Measurements from ENCODE around the gene CXCL3.
"Not testable (repeated sequence)": the region's sequence is repeated elsewhere in the genome, so short reads cannot be mapped to it uniquely, and the experiment has no call there.

Gene CXCL3

DNA sequence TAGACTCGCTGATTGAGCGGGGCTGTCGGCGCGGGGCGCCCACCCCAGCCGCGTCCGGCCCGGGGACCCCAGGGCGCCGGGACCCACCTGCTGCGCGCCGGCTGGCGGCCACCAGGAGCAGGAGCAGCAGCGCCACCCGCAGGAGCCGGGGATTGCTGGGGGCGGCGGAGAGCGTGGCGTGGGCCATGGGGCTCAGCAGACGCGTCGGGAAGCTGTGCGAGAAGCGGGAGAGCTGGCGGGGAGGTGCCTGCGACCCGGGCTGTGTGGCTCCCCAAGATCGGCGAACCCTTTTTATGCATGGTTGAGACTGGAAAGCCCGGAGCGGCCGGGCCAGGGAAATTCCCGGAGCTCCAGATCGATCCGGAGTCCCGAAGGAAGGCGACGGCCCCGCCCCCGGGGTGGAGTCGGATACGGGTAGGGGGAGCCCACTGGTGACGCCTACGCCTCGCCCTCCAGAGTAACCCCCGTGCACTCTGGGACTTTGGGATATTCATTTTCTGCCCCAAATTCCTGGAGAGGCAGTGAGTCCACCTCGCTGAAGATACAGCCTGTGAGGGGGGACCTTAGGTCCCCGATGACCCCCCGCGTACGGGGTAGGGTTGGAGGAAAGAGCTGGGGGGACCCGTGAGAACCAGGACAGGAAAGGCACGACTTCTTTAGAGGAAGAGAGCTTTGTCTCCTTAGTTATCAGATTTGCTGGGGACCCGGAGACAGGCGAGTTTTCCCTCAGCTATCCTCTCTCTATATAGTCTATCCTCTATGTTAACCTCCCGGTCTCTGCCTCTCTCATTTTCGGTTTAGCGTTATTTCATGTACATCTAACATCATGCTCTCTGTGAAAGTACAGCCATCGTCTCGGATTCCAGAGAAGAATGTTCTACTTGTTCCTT lies at the start of gene CXCL3:
Gene CXCL3 (minus strand): TSS at position 265 of the 890 bp plus-strand sequence. CDS start 78 bp downstream, at position 187.
- peak within 1 kb of the TSS; percentile 86 for H3K4me3 ChIP-seq (ENCODE audit: low read depth, low read length)
- no peak for TF ChIP-seq CTCF (IDR thresholded peaks at IDR 0.05; ENCODE audit: low read depth, low read length)

DNA sequence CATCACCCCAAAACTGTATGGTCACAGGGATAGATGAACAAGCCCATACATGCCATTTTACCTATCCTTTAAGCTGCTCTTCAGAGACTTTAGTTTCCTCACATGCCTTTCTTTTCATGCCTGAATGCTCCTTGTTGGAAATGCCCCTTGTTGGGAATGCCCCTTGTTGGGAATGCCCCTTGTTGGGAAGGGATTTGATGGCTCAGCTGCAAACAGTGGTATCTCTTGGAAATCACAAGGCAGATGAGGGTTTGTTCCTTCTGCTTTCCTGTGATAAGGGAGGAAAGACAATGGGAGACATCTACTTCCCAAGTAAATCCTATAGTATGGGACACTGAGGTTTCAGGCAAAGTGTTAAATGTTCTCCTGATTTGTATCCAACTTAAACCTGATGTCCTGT lies 49.0 kb upstream of the CXCL3 start:
- no peak for TF ChIP-seq CTCF (IDR thresholded peaks at IDR 0.05; ENCODE audit: low read depth, low read length)
- no peak overlapping the region for H3K4me3 ChIP-seq (ENCODE audit: low read depth, low read length)

GRCh38 chr4:74085669-74086068 lies 47.2 kb upstream of the CXCL3 start:
- no peak for TF ChIP-seq CTCF (IDR thresholded peaks at IDR 0.05; ENCODE audit: low read depth, low read length)
- H3K4me3 ChIP-seq (ENCODE audit: low read depth, low read length): no peak overlapping the region

DNA sequence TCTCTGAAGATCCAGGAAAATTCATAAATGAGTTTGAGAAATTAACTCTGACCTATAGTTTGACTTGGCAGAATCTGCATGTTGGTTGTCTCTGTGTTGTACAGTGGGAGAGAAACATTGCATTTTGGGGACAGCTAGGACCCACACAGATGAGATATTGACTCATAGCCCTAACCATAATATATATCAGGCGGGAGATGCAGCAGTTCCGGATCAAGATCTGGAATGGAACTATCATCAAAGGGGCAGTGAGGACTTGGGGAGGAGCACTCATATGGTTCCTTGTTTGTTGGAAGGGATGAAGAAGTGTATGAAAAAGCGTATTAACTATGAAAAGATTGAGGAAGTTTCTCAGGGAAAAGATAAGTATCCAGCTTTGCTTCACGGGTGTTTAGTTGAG lies 46.5 kb upstream of the CXCL3 start:
- no peak for TF ChIP-seq CTCF (IDR thresholded peaks at IDR 0.05; ENCODE audit: low read depth, low read length)
- H3K4me3 ChIP-seq (ENCODE audit: low read depth, low read length): no peak overlapping the region

GRCh38 chr4:74083546-74083945 lies 45.1 kb upstream of the CXCL3 start:
- no peak overlapping the region for H3K4me3 ChIP-seq (ENCODE audit: low read depth, low read length)
- TF ChIP-seq CTCF (IDR thresholded peaks at IDR 0.05; ENCODE audit: low read depth, low read length): no peak

- H3K4me3 ChIP-seq (ENCODE audit: low read depth, low read length): no peak overlapping the region
- TF ChIP-seq CTCF (IDR thresholded peaks at IDR 0.05; ENCODE audit: low read depth, low read length): no peak
These were observed 42.5 kb upstream of the CXCL3 start for GRCh38 chr4:74081035-74081434.

DNA sequence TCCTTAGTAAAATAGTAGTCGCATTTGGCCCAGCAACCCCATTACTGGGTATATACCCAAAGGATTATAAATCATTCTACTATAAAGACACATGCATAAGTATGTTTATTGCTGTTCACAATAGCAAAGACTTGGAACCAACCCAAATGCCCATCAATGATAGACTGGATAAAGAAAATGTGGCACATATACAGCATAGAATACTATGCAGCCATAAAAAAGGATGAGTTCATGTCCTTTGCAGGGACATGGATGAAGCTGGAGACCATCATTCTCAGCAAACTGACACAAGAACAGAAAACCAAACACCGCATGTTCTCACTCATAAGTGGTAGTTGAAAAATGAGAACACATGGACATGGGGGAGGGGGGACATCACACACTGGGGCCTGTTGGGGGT lies 41.9 kb upstream of the CXCL3 start:
- not testable (repeated sequence) for H3K4me3 ChIP-seq (ENCODE audit: low read depth, low read length)

GRCh38 chr4:74079024-74079423 lies 40.5 kb upstream of the CXCL3 start:
- H3K4me3 ChIP-seq (ENCODE audit: low read depth, low read length): not testable (repeated sequence)
